Activated T-cell treated with anti-CD3 and anti-CD28 coated beads, Interleukin-2, amount 50 U/mL, for 4 hours (primary cell): Measurements from ENCODE around the gene UNC13A. TPM values are rescaled to one million over a fixed set of nuclear protein-coding genes. Genes with fewer than 3 reads are reported as not detected.
"Not testable (repeated sequence)": the region's sequence is repeated elsewhere in the genome, so short reads cannot be mapped to it uniquely, and the experiment has no call there.

Source experiments
- ATAC-seq, 2 donors: fragments of 200-7000 bp; cut with Tn5 transposase; one replicate each; pipeline ENCODE4 v1.10.0; 2021
- DNase-seq: peaks from one replicate; pipeline ENCODE4 v3.0.0-alpha.2; 2020
- H3K27me3 Mint-ChIP-seq: one replicate; pipeline ENCODE4 v1.8.0; 2021; ENCODE audit warnings: low read depth, mixed read lengths
- H3K36me3 Mint-ChIP-seq: one replicate; pipeline ENCODE4 v1.8.0; 2022; ENCODE audit warnings: mixed read lengths; ENCODE audit not compliant: insufficient read depth
- H3K4me1 Mint-ChIP-seq: one replicate; pipeline ENCODE4 v1.8.0; 2021; ENCODE audit warnings: low read depth, mixed read lengths
- H3K4me3 Mint-ChIP-seq: one replicate; pipeline ENCODE4 v1.8.0; 2021; ENCODE audit warnings: mild to moderate bottlenecking, moderate library complexity, mixed read lengths
- H3K9me3 Mint-ChIP-seq: one replicate; pipeline ENCODE4 v1.8.0; 2021; ENCODE audit warnings: mixed read lengths
- total RNA-seq, 3 donors: library from RNA; stranded (reverse); gene quantifications; one replicate each; pipeline ENCODE4 v1.2.1, GENCODE V29; 2021

Gene UNC13A
- total RNA-seq, 3 donors from 2014 or later, result 0.08 to 0.15 TPM; not detected in 1

GRCh38 chr19:17577457-17578097 lies 110.6 kb downstream of the UNC13A start:
- Mint-ChIP-seq H3K27me3 (no peaks in the 10 kb centered on the region), H3K36me3 (peaks cover 34% of the 10 kb centered on the region)

GRCh38 chr19:17576758-17577456 lies 111.2 kb downstream of the UNC13A start:
- H3K4me3 Mint-ChIP-seq, result no peak overlapping the region
- ATAC-seq (peak in 1 of 2 donors; percentile 51), DNase-seq (no peak)
- no peaks in the 10 kb centered on the region for H3K27me3 Mint-ChIP-seq
- H3K4me1 Mint-ChIP-seq, result peaks cover 2% of the 10 kb centered on the region
- H3K36me3 Mint-ChIP-seq, result peaks cover 31% of the 10 kb centered on the region
- no peaks in the 10 kb centered on the region for H3K9me3 Mint-ChIP-seq

More at GRCh38 chr19:17577457-17578097, 110.6 kb downstream of the UNC13A start:
- no peaks in the 10 kb centered on the region for H3K9me3 Mint-ChIP-seq
- ATAC-seq, result no peak
- H3K4me1 Mint-ChIP-seq, result peaks cover 2% of the 10 kb centered on the region
- H3K4me3 Mint-ChIP-seq, result no peak overlapping the region
- DNase-seq, result no peak

GRCh38 chr19:17575871-17576757 lies 112.0 kb downstream of the UNC13A start:
- Mint-ChIP-seq H3K4me1 (peaks cover 2% of the 10 kb centered on the region), H3K36me3 (peaks cover 31% of the 10 kb centered on the region), H3K4me3 (no peak overlapping the region), H3K9me3 (no peaks in the 10 kb centered on the region), H3K27me3 (no peaks in the 10 kb centered on the region)
- ATAC-seq (peak in 1 of 2 donors; percentile 4), DNase-seq (no peak)

GRCh38 chr19:17572638-17573037 lies 115.5 kb downstream of the UNC13A start:
- H3K9me3 Mint-ChIP-seq, result no peaks in the 10 kb centered on the region
- no peaks in the 10 kb centered on the region for H3K27me3 Mint-ChIP-seq
- H3K4me1 Mint-ChIP-seq, result peaks cover 2% of the 10 kb centered on the region
- H3K36me3 Mint-ChIP-seq, result peaks cover 33% of the 10 kb centered on the region
- no peak for DNase-seq
- H3K4me3 Mint-ChIP-seq, result no peak overlapping the region
- no peak for ATAC-seq

GRCh38 chr19:17570791-17571190 lies 117.4 kb downstream of the UNC13A start:
- H3K36me3 Mint-ChIP-seq, result peaks cover 28% of the 10 kb centered on the region
- DNase-seq (no peak), ATAC-seq (no peak)
- H3K4me1 Mint-ChIP-seq, result peaks cover 2% of the 10 kb centered on the region
- H3K4me3 Mint-ChIP-seq, result no peak overlapping the region
- H3K9me3 Mint-ChIP-seq, result no peaks in the 10 kb centered on the region
- no peaks in the 10 kb centered on the region for H3K27me3 Mint-ChIP-seq

- H3K36me3 Mint-ChIP-seq, result peaks cover 26% of the 10 kb centered on the region
- H3K9me3 Mint-ChIP-seq, H3K4me3 Mint-ChIP-seq, H3K4me1 Mint-ChIP-seq, ATAC-seq, DNase-seq, H3K27me3 Mint-ChIP-seq: not testable (repeated sequence)
These were observed 117.9 kb downstream of the UNC13A start for GRCh38 chr19:17570291-17570690.

GRCh38 chr19:17567940-17568339 lies 120.2 kb downstream of the UNC13A start:
- no peaks in the 10 kb centered on the region for H3K9me3 Mint-ChIP-seq

GRCh38 chr19:17565611-17566010 lies 122.5 kb downstream of the UNC13A start:
- no peak for ATAC-seq
- no peak overlapping the region for H3K4me3 Mint-ChIP-seq
- peaks cover 28% of the 10 kb centered on the region for H3K36me3 Mint-ChIP-seq
- DNase-seq, result no peak
- no peaks in the 10 kb centered on the region for H3K27me3 Mint-ChIP-seq
- no peaks in the 10 kb centered on the region for H3K9me3 Mint-ChIP-seq
- no peaks in the 10 kb centered on the region for H3K4me1 Mint-ChIP-seq

More at GRCh38 chr19:17567940-17568339, 120.2 kb downstream of the UNC13A start:
- Mint-ChIP-seq H3K27me3 (no peaks in the 10 kb centered on the region), H3K4me3 (no peak overlapping the region), H3K4me1 (no peaks in the 10 kb centered on the region), H3K36me3 (peaks cover 29% of the 10 kb centered on the region)
- DNase-seq, result no peak
- ATAC-seq, result no peak

GRCh38 chr19:17564781-17565180 lies 123.4 kb downstream of the UNC13A start:
- H3K4me3 Mint-ChIP-seq, result no peak overlapping the region
- H3K36me3 Mint-ChIP-seq, result peaks cover 34% of the 10 kb centered on the region
- H3K4me1 Mint-ChIP-seq, result no peaks in the 10 kb centered on the region
- H3K9me3 Mint-ChIP-seq, result no peaks in the 10 kb centered on the region
- no peak for DNase-seq
- ATAC-seq, result no peak
- no peaks in the 10 kb centered on the region for H3K27me3 Mint-ChIP-seq

GRCh38 chr19:17562561-17562960 lies 125.6 kb downstream of the UNC13A start:
- DNase-seq (no peak), ATAC-seq (no peak)
- H3K36me3 Mint-ChIP-seq, result peaks cover 20% of the 10 kb centered on the region
- no peak overlapping the region for H3K4me3 Mint-ChIP-seq
- no peaks in the 10 kb centered on the region for H3K4me1 Mint-ChIP-seq
- no peaks in the 10 kb centered on the region for H3K27me3 Mint-ChIP-seq
- H3K9me3 Mint-ChIP-seq, result no peaks in the 10 kb centered on the region

GRCh38 chr19:17562097-17562496 lies 126.1 kb downstream of the UNC13A start:
- Mint-ChIP-seq H3K4me1 (peaks cover 2% of the 10 kb centered on the region), H3K27me3 (no peaks in the 10 kb centered on the region), H3K36me3 (peaks cover 20% of the 10 kb centered on the region), H3K9me3 (no peaks in the 10 kb centered on the region), H3K4me3 (no peak overlapping the region)
- no peak for ATAC-seq
- DNase-seq, result no peak

GRCh38 chr19:17560205-17560595 lies 128.0 kb downstream of the UNC13A start:
- no peak for ATAC-seq
- H3K36me3 Mint-ChIP-seq, result peaks cover 20% of the 10 kb centered on the region
- peak overlapping the region; percentile 15 for H3K4me3 Mint-ChIP-seq
- H3K9me3 Mint-ChIP-seq, result no peaks in the 10 kb centered on the region
- H3K27me3 Mint-ChIP-seq, result no peaks in the 10 kb centered on the region
- peaks cover 9% of the 10 kb centered on the region for H3K4me1 Mint-ChIP-seq
- no peak for DNase-seq

- ATAC-seq (no peak), DNase-seq (no peak)
- no peaks in the 10 kb centered on the region for H3K9me3 Mint-ChIP-seq
- peaks cover 14% of the 10 kb centered on the region for H3K36me3 Mint-ChIP-seq
- H3K27me3 Mint-ChIP-seq, result no peaks in the 10 kb centered on the region
- H3K4me3 Mint-ChIP-seq, result peak overlapping the region; percentile 82
- peaks cover 12% of the 10 kb centered on the region for H3K4me1 Mint-ChIP-seq
These were observed 130.7 kb downstream of the UNC13A start for GRCh38 chr19:17557466-17557865.

GRCh38 chr19:17556995-17557394 lies 131.2 kb downstream of the UNC13A start:
- Mint-ChIP-seq H3K27me3 (no peaks in the 10 kb centered on the region), H3K9me3 (no peaks in the 10 kb centered on the region), H3K36me3 (peaks cover 11% of the 10 kb centered on the region), H3K4me1 (peaks cover 12% of the 10 kb centered on the region), H3K4me3 (peak overlapping the region; percentile 82)
- ATAC-seq (no peak), DNase-seq (no peak)
